ENCODE data around the gene DDB1.

DNA sequence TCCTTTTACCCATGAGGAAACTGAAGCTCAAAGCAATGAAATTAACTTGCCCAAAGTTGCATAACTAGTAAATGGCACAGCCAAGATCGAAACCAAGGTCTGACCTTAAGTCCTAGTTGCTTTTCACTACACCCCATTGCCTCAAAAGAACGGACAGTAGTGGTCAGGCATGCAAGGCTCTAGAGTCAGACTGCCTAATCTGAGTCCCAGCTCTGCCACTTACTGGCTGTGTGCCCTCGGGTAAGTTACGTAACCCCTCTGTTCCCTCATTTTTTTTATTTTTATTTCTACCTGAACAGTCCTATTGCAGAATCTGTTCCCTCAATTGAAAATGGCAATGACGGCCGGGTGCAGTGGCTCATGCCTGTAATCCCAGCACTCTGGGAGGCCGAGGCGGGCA is 19.1 kb upstream of the DDB1 start:
- TF ChIP-seq, protein P1, sequence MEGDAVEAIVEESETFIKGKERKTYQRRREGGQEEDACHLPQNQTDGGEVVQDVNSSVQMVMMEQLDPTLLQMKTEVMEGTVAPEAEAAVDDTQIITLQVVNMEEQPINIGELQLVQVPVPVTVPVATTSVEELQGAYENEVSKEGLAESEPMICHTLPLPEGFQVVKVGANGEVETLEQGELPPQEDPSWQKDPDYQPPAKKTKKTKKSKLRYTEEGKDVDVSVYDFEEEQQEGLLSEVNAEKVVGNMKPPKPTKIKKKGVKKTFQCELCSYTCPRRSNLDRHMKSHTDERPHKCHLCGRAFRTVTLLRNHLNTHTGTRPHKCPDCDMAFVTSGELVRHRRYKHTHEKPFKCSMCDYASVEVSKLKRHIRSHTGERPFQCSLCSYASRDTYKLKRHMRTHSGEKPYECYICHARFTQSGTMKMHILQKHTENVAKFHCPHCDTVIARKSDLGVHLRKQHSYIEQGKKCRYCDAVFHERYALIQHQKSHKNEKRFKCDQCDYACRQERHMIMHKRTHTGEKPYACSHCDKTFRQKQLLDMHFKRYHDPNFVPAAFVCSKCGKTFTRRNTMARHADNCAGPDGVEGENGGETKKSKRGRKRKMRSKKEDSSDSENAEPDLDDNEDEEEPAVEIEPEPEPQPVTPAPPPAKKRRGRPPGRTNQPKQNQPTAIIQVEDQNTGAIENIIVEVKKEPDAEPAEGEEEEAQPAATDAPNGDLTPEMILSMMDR (IDR thresholded peaks at IDR 0.05) = no peak
- no peak for TF ChIP-seq POLR2AphosphoS5 (IDR thresholded peaks at IDR 0.05)

All from gastroesophageal sphincter (tissue), 3 donors.